A549 (cell line): ENCODE measurements around the gene HPCAL1. TPM values are rescaled to one million over a fixed set of nuclear protein-coding genes. Genes with fewer than 3 reads are reported as not detected.
A peak's percentile ranks its signal among the peaks of the same experiment; 100 is the strongest.

Experiments used
- ATAC-seq, 2 experiments: fragments of 200-7000 bp in 1 of 2; fragments of >200 bp in 1 of 2; cut with Nextera tagmentation in 1 of 2; cut with Tn5 transposase in 1 of 2; 3 replicates each; pipeline versions ENCODE4 v1.8.0 to v1.9.1; 2018 to 2020; ENCODE audit warnings: mild to moderate bottlenecking in 1 of 2, moderate library complexity in 1 of 2
- CTCF ChIA-PET: fragments of 300-600 bp; sonication (Branson Sonifier 250); formaldehyde crosslinking; extraction: SDS; loops from one replicate; lab custom pipeline; 2021; ENCODE audit warnings: antibody characterized with exemption, inconsistent platforms; lab: Yijun Ruan, JAX
- POLR2A ChIA-PET: fragments of 350-600 bp; formaldehyde crosslinking; extraction: SDS; loops from one replicate; lab custom pipeline; 2021; ENCODE audit warnings: antibody characterized with exemption, inconsistent platforms; lab: Yijun Ruan, JAX
- DNase-seq, 2 experiments: peaks; one replicate each; pipeline versions ENCODE4 v3.0.0 to v3.0.0-alpha.2; 2011 to 2016; ENCODE audit warnings: low read depth in 1 of 2, low spot score in 1 of 2
- FAIRE-seq: peaks from 2 replicates; lab custom pipeline; 2011; peaks lifted over from hg19 to GRCh38; lab: Jason Lieb, UNC
- H3K27ac ChIP-seq, 2 experiments: fragments of >200 bp; sonication (Bioruptor Twin); formaldehyde crosslinking; 3 replicates each; pipeline ENCODE4 v1.5.1; 2016 to 2017
- H3K4me1 ChIP-seq: fragments of >200 bp; sonication (Bioruptor Twin); formaldehyde crosslinking; 3 replicates; pipeline ENCODE4 v1.6.1; 2016
- H3K4me2 ChIP-seq: fragments of >200 bp; sonication (Bioruptor Twin); formaldehyde crosslinking; 3 replicates; pipeline ENCODE4 v1.6.1; 2016
- H3K4me3 ChIP-seq: fragments of >200 bp; sonication (Bioruptor Twin); formaldehyde crosslinking; 3 replicates; pipeline ENCODE4 v1.5.1; 2016
- H3K9me3 ChIP-seq: fragments of >200 bp; sonication (Bioruptor Twin); formaldehyde crosslinking; 3 replicates; pipeline ENCODE4 v1.6.1; 2016
- CHD2 ChIP-seq: fragments of 150-350 bp; IDR thresholded peaks from 2 replicates; pipeline ENCODE4 v1.6.1; 2014; ENCODE audit warnings: low read length; ENCODE audit not compliant: partially characterized antibody
- CHD4 ChIP-seq: fragments of 200-600 bp; sonication (generic); IDR thresholded peaks from 2 replicates; pipeline ENCODE4 v1.6.1; 2016; ENCODE audit warnings: antibody characterized with exemption, mild to moderate bottlenecking, borderline replicate concordance
- EHF ChIP-seq: fragments of 250-450 bp; sonication (Bioruptor Pico); IDR thresholded peaks from 2 replicates; pipeline ENCODE4 v1.5.0; 2020; ENCODE audit warnings: mild to moderate bottlenecking
- FOXS1 ChIP-seq: fragments of 250-450 bp; sonication (Bioruptor Pico); IDR thresholded peaks from 2 replicates; pipeline ENCODE4 v1.5.0; 2020; ENCODE audit warnings: mild to moderate bottlenecking, moderate library complexity
- HEYL ChIP-seq: fragments of 250-450 bp; sonication (Bioruptor Pico); IDR thresholded peaks from 2 replicates; pipeline ENCODE4 v1.8.0; 2021; ENCODE audit warnings: mild to moderate bottlenecking, moderate library complexity
- HMGXB4 ChIP-seq: fragments of 250-450 bp; sonication (Bioruptor Pico); IDR thresholded peaks from 2 replicates; pipeline ENCODE4 v1.5.0; 2021; ENCODE audit warnings: mild to moderate bottlenecking, moderate library complexity, borderline replicate concordance
- POLR2AphosphoS2 ChIP-seq: conservative IDR thresholded peaks from 2 replicates; pipeline ENCODE4 v1.6.1; 2012; ENCODE audit warnings: low read length, improper control_type of control experiment, inconsistent platforms
- RAD21 ChIP-seq, 2 experiments: fragments of >200 bp in 1 of 2; sonication (Bioruptor Twin) in 1 of 2; formaldehyde crosslinking in 1 of 2; IDR thresholded peaks in 1 of 2; conservative IDR thresholded peaks in 1 of 2; 2 replicates in 1 of 2; 3 replicates in 1 of 2; pipeline ENCODE4 v1.6.1; 2012 to 2018; ENCODE audit warnings: inconsistent platforms in 1 of 2
- REST ChIP-seq: fragments of 200-600 bp; sonication (generic); IDR thresholded peaks from 2 replicates; pipeline ENCODE4 v1.6.1; 2016; ENCODE audit warnings: antibody characterized with exemption, mild to moderate bottlenecking, moderate library complexity
- RNF2 ChIP-seq: fragments of 200-600 bp; sonication (generic); IDR thresholded peaks from 2 replicates; pipeline ENCODE4 v1.6.1; 2016; ENCODE audit warnings: low read depth, mild to moderate bottlenecking, antibody characterized with exemption, moderate library complexity, borderline replicate concordance
- SMC3 ChIP-seq: fragments of >200 bp; sonication (Bioruptor Twin); formaldehyde crosslinking; IDR thresholded peaks from 3 replicates; pipeline ENCODE4 v1.6.1; 2018; ENCODE audit warnings: inconsistent platforms
- TFCP2L1 ChIP-seq: fragments of 250-450 bp; sonication (Bioruptor Pico); IDR thresholded peaks from 2 replicates; pipeline ENCODE4 v1.5.0; 2021; ENCODE audit warnings: mild to moderate bottlenecking
- WGBS: methylation state at CpG from one replicate; pipeline ENCODE4 v1.1.6; 2017; ENCODE audit errors: missing lambda C conversion rate; 5-methylcytosine and 5-hydroxymethylcytosine counted together
- polyA plus RNA-seq, 4 experiments: library from polyadenylated mRNA; depleted of rRNA in 3 of 4; stranded (reverse); fragments of >200 nt; fragmentation: RNase III in 1 of 4; extraction: RNeasy Plus Mini Kit Qiagen cat#74134 plus additional on column Dnase treatment in 1 of 4; gene quantifications; 2 replicates in 3 of 4; 3 replicates in 1 of 4; pipeline ENCODE4 v1.2.3, GENCODE V29; 2011 to 2017
- TF ChIP-seq, protein P1 (sequence below): fragments of >200 bp; sonication (Bioruptor Twin); formaldehyde crosslinking; IDR thresholded peaks from 3 replicates; pipeline ENCODE4 v1.6.1; 2016
- TF ChIP-seq, protein P2 (sequence below): fragments of 450-650 bp; IDR thresholded peaks from 2 replicates; pipeline ENCODE4 v1.6.1; 2014; ENCODE audit warnings: antibody characterized with exemption

Gene HPCAL1
- polyA plus RNA-seq, 2 of the 4 experiments (the other 2 are of a cell fraction), result 44.4 to 66.4 TPM

- peaks cover 56% of the 10 kb centered on the region for H3K4me1 ChIP-seq
- FAIRE-seq, result no peak
- no peak for DNase-seq
These were observed 18.4 kb upstream of the HPCAL1 start for GRCh38 chr2:10284108-10284870.

GRCh38 chr2:10285191-10285555 lies 17.5 kb upstream of the HPCAL1 start:
- Histone ChIP-seq H3K9me3 (no peaks in the 10 kb centered on the region), H3K4me1 (peaks cover 65% of the 10 kb centered on the region), H3K27ac (peak overlapping the region; percentile 87), H3K4me2 (peak overlapping the region; percentile 47), H3K4me3 (no peak overlapping the region)
- 65% methylated on average over 5 of the region's 5 CpGs for WGBS
- FAIRE-seq, result no peak
- DNase-seq, result no peak
- no peak; a peak in 1 of 6 replicates for ATAC-seq
- TF ChIP-seq EHF (CRISPR knock-in tag), result no peak
- no peak for TF ChIP-seq SMC3
- no peak for TF ChIP-seq TFCP2L1
- TF ChIP-seq, protein P1, sequence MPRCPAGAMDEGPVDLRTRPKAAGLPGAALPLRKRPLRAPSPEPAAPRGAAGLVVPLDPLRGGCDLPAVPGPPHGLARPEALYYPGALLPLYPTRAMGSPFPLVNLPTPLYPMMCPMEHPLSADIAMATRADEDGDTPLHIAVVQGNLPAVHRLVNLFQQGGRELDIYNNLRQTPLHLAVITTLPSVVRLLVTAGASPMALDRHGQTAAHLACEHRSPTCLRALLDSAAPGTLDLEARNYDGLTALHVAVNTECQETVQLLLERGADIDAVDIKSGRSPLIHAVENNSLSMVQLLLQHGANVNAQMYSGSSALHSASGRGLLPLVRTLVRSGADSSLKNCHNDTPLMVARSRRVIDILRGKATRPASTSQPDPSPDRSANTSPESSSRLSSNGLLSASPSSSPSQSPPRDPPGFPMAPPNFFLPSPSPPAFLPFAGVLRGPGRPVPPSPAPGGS, result no peak
- no peak for TF ChIP-seq REST
- no peak for TF ChIP-seq POLR2AphosphoS2
- no peak for TF ChIP-seq CHD2
- TF ChIP-seq, protein P2, sequence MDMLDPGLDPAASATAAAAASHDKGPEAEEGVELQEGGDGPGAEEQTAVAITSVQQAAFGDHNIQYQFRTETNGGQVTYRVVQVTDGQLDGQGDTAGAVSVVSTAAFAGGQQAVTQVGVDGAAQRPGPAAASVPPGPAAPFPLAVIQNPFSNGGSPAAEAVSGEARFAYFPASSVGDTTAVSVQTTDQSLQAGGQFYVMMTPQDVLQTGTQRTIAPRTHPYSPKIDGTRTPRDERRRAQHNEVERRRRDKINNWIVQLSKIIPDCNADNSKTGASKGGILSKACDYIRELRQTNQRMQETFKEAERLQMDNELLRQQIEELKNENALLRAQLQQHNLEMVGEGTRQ, result no peak
- no peak for TF ChIP-seq HEYL (CRISPR knock-in tag)
- no peak for TF ChIP-seq RNF2
- ChIA-PET CTCF (interaction anchor here (0.8 to 6.7 kb wide), 11 partner anchors 10 to 160 kb away, joined by 3 to 52 read pairs (median 6); partner anchors contain the start of gene HPCAL1), POLR2A (interaction anchor here (1.1 kb wide), 1 partner anchor 17 kb away, joined by 3 read pairs; no protein-coding TSS in a partner anchor)

More at GRCh38 chr2:10284108-10284870, 18.4 kb upstream of the HPCAL1 start:
- CTCF ChIA-PET, result interaction anchor here (0.6 to 6.7 kb wide), 16 partner anchors 9 to 379 kb away, joined by 3 to 52 read pairs (median 6); partner anchors contain the start of gene HPCAL1
- Histone ChIP-seq H3K9me3 (no peaks in the 10 kb centered on the region), H3K27ac (peak overlapping the region; percentile 87), H3K4me3 (no peak overlapping the region), H3K4me2 (peak overlapping the region; percentile 57)
- POLR2A ChIA-PET, result interaction anchor here (1.1 kb wide), 3 partner anchors 17 to 123 kb away, joined by 3 to 4 read pairs (median 4); partner anchors contain the start of gene HPCAL1
- no peak for TF ChIP-seq FOXS1 (CRISPR knock-in tag)
- TF ChIP-seq HMGXB4, result no peak
- no peak for TF ChIP-seq CHD4
- TF ChIP-seq RAD21 (conservative IDR thresholded peaks at IDR 0.05 in 1 of 2, IDR thresholded peaks at IDR 0.05 in 1 of 2), result 0 out of 5 replicates have a peak, but pooled peaks of 1 of the 2 experiments have one; percentile 6
- TF ChIP-seq SMC3, result no peak
- 94% methylated on average over 13 of the region's 16 CpGs for WGBS
- ATAC-seq, result no peak
